H9 (cell line): ENCODE measurements around the gene SIN3B. TPM values are rescaled to one million over a fixed set of nuclear protein-coding genes. Genes with fewer than 3 reads are reported as not detected.

Experiments
- DNase-seq: peaks from one replicate; pipeline ENCODE4 v3.0.0-alpha.2; 2017
- H2AFZ ChIP-seq: one replicate; pipeline ENCODE4 v1.6.1; 2013; ENCODE audit warnings: mild to moderate bottlenecking, low read length, control low read depth, moderate library complexity
- H2AK5ac ChIP-seq: 2 replicates; pipeline ENCODE4 v1.6.1; 2013; ENCODE audit warnings: low read length, control low read depth, mixed read lengths; ENCODE audit not compliant: insufficient read length
- H2BK120ac ChIP-seq: one replicate; pipeline ENCODE4 v1.6.1; 2013; ENCODE audit warnings: low read depth, mild to moderate bottlenecking, low read length, control low read depth, inconsistent platforms; ENCODE audit not compliant: poor library complexity, severe bottlenecking
- H2BK12ac ChIP-seq: 2 replicates; pipeline ENCODE4 v1.6.1; 2013; ENCODE audit warnings: low read length, control low read depth, mixed read lengths, low read depth; ENCODE audit not compliant: insufficient read length
- H2BK15ac ChIP-seq: 2 replicates; pipeline ENCODE4 v1.6.1; 2013; ENCODE audit warnings: low read depth, low read length, control low read depth
- H2BK20ac ChIP-seq: one replicate; pipeline ENCODE4 v1.6.1; 2013; ENCODE audit warnings: low read depth, mild to moderate bottlenecking, low read length, control low read depth, inconsistent platforms; ENCODE audit not compliant: poor library complexity, severe bottlenecking
- H2BK5ac ChIP-seq: 2 replicates; pipeline ENCODE4 v1.6.1; 2013; ENCODE audit warnings: low read length, control low read depth, mixed read lengths; ENCODE audit not compliant: insufficient read length
- H3K14ac ChIP-seq: 2 replicates; pipeline ENCODE4 v1.6.1; 2013; ENCODE audit warnings: low read length, control low read depth; ENCODE audit not compliant: insufficient read depth
- H3K18ac ChIP-seq: 2 replicates; pipeline ENCODE4 v1.6.1; 2013; ENCODE audit warnings: low read depth, mild to moderate bottlenecking, mixed read lengths, low read length, control low read depth; ENCODE audit not compliant: insufficient read length
- H3K23ac ChIP-seq: 2 replicates; pipeline ENCODE4 v1.6.1; 2013; ENCODE audit warnings: low read length, control low read depth, mixed read lengths, low read depth; ENCODE audit not compliant: insufficient read length
- H3K23me2 ChIP-seq: 2 replicates; pipeline ENCODE4 v1.6.1; 2013; ENCODE audit warnings: low read depth, mild to moderate bottlenecking, mixed read lengths, low read length, control low read depth; ENCODE audit not compliant: insufficient read length, poor library complexity, severe bottlenecking
- H3K27ac ChIP-seq: 2 replicates; pipeline ENCODE4 v1.5.1; 2013; ENCODE audit warnings: low read length, control low read depth, mixed read lengths, low read depth; ENCODE audit not compliant: insufficient read length
- H3K27me3 ChIP-seq: 2 replicates; pipeline ENCODE4 v1.6.1; 2013; ENCODE audit warnings: low read length, control low read depth, inconsistent platforms; ENCODE audit not compliant: insufficient read depth
- H3K4ac ChIP-seq: 2 replicates; pipeline ENCODE4 v1.6.1; 2013; ENCODE audit warnings: low read depth, mild to moderate bottlenecking, control low read depth, inconsistent platforms, low read length, moderate library complexity
- H3K4me1 ChIP-seq: 2 replicates; pipeline ENCODE4 v1.6.1; 2013; ENCODE audit warnings: low read length, control low read depth, inconsistent platforms; ENCODE audit not compliant: insufficient read depth
- H3K4me2 ChIP-seq: 2 replicates; pipeline ENCODE4 v1.6.1; 2013; ENCODE audit warnings: low read length, control low read depth, mixed read lengths; ENCODE audit not compliant: insufficient read length, insufficient read depth
- H3K56ac ChIP-seq: 2 replicates; pipeline ENCODE4 v1.6.1; 2013; ENCODE audit warnings: low read depth, mild to moderate bottlenecking, mixed read lengths, low read length, control low read depth; ENCODE audit not compliant: insufficient read length
- H3K79me1 ChIP-seq: 2 replicates; pipeline ENCODE4 v1.6.1; 2013; ENCODE audit warnings: low read depth, mild to moderate bottlenecking, moderate library complexity, low read length, control low read depth, inconsistent platforms; ENCODE audit not compliant: insufficient read depth, poor library complexity, severe bottlenecking
- H3K79me2 ChIP-seq: 2 replicates; pipeline ENCODE4 v1.6.1; 2013; ENCODE audit warnings: low read length, control low read depth, inconsistent platforms; ENCODE audit not compliant: insufficient read depth
- H3K9ac ChIP-seq: 2 replicates; pipeline ENCODE4 v1.6.1; 2013; ENCODE audit warnings: low read length, control low read depth, mixed read lengths; ENCODE audit not compliant: insufficient read length; ENCODE audit errors: extremely low read depth
- H3K9me3 ChIP-seq: one replicate; pipeline ENCODE4 v1.6.1; 2013; ENCODE audit warnings: low read depth, low read length, inconsistent platforms; ENCODE audit not compliant: control insufficient read depth
- H3T11ph ChIP-seq: one replicate; pipeline ENCODE4 v1.6.1; 2013; ENCODE audit warnings: mild to moderate bottlenecking, low read length, control low read depth, inconsistent platforms
- H4K20me1 ChIP-seq: one replicate; pipeline ENCODE4 v1.6.1; 2013; ENCODE audit not compliant: control insufficient read depth, insufficient read length, insufficient read depth
- H4K5ac ChIP-seq: 2 replicates; pipeline ENCODE4 v1.6.1; 2013; ENCODE audit warnings: low read depth, mild to moderate bottlenecking, mixed read lengths, low read length, control low read depth; ENCODE audit not compliant: insufficient read length
- H4K8ac ChIP-seq: replicated peaks from 2 replicates; pipeline ENCODE4 v1.6.1; 2013; ENCODE audit warnings: low read length, control low read depth, mixed read lengths, low read depth; ENCODE audit not compliant: insufficient read length
- H4K91ac ChIP-seq: 2 replicates; pipeline ENCODE4 v1.6.1; 2013; ENCODE audit warnings: low read depth, mild to moderate bottlenecking, moderate library complexity, mixed read lengths, low read length, control low read depth; ENCODE audit not compliant: insufficient read length
- H3K27ac Mint-ChIP-seq, 3 experiments: 2 replicates in 2 of 3; 3 replicates in 1 of 3; pipeline ENCODE4 v1.8.0; 2020 to 2021; ENCODE audit warnings: mixed read lengths in 3 of 3, mild to moderate bottlenecking in 1 of 3, moderate library complexity in 1 of 3
- H3K27me3 Mint-ChIP-seq: 2 replicates; pipeline ENCODE4 v1.8.0; 2021; ENCODE audit warnings: low read depth, mild to moderate bottlenecking, moderate library complexity, mixed read lengths
- H3K36me3 Mint-ChIP-seq, 3 experiments: 2 replicates in 2 of 3; 3 replicates in 1 of 3; pipeline ENCODE4 v1.8.0; 2020 to 2021; ENCODE audit warnings: low read depth in 3 of 3, mixed read lengths in 3 of 3; ENCODE audit not compliant: insufficient read depth in 1 of 3
- H3K4me1 Mint-ChIP-seq, 2 experiments: 2 replicates each; pipeline ENCODE4 v1.8.0; 2020; ENCODE audit warnings: mixed read lengths in 2 of 2
- H3K4me3 Mint-ChIP-seq, 2 experiments: 2 replicates in 1 of 2; 3 replicates in 1 of 2; pipeline ENCODE4 v1.8.0; 2020 to 2021; ENCODE audit warnings: mild to moderate bottlenecking in 2 of 2, mixed read lengths in 2 of 2, moderate library complexity in 1 of 2
- H3K9me3 Mint-ChIP-seq, 2 experiments: 2 replicates in 1 of 2; 3 replicates in 1 of 2; pipeline ENCODE4 v1.8.0; 2020; ENCODE audit warnings: mild to moderate bottlenecking in 2 of 2, mixed read lengths in 2 of 2, moderate library complexity in 1 of 2
- WGBS: extraction: QIAGEN DNeasy Blood & Tissue Kit; methylation state at CpG from one replicate; pipeline ENCODE4 v1.1.7; 2013; ENCODE audit warnings: missing lambda C conversion rate, low lambda C conversion rate, mixed read lengths; ENCODE audit not compliant: insufficient read length; ENCODE audit errors: extremely low coverage; 5-methylcytosine and 5-hydroxymethylcytosine counted together
- total RNA-seq: library from RNA; stranded (reverse); gene quantifications from 2 replicates; pipeline ENCODE4 v1.2.1, GENCODE V29; 2021
- TF ChIP-seq, protein P1 (sequence below): fragments of 200-600 bp; sonication (generic); conservative IDR thresholded peaks from 3 replicates; pipeline ENCODE4 v1.8.0; 2021; ENCODE audit warnings: antibody characterized with exemption, mild to moderate bottlenecking

SIN3B gene
- total RNA-seq, 1 experiment from 2014 or later = 72.7 TPM

DNA sequence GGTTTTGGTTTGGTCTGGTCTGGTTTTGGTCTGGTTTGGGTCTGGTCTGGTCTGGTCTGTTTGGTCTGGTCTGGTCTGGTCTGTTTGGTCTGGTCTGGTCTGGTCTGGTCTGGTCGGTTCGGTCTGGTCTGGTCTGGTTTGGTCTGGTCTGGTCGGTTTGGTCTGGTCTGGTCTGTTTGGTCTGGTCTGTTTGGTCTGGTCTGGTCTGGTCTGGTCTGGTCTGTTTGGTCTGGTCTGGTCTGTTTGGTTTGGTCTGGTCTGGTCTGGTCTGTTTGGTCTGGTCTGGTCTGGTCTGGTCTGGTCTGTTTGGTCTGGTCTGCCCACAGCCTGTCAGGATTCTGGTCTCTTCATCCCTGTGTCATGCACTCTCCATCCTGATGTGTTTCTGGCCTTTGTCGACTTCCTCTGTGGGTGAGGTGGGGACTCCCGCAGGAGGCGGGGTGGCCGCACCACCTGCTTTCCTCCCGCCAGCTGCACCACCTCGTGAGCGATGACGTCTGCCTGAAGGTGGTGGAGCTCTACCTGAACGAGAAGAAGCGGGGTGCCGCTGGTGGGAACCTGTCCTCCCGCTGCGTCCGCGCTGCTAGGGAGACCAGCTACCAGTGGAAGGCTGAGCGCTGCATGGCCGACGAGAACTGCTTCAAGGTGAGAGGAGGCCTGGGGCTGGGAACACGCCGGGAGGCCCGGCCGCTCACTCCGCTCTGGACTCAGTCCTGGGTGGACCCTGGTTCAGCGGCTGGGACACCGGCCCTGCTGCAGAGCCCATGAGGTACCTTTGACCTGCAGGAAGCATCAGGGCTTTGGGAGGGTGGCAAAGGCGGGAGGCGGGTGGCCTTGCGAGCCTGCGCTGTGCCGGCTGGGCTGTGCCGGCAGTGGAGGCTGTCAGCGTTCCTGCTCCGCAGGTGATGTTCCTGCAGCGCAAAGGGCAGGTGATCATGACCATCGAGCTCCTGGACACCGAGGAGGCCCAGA lies 46.7 kb downstream of the SIN3B start:
- H3K9me3 Mint-ChIP-seq = peaks cover 5 to 15% of the 10 kb centered on the region in 2 experiments
- Histone ChIP-seq H2BK20ac (no peak overlapping the region), H4K5ac (no peak overlapping the region), H3K27ac (no peak overlapping the region), H3K79me1 (peaks cover 2% of the 10 kb centered on the region), H3K9me3 (no peaks in the 10 kb centered on the region), H3K79me2 (peaks cover 5% of the 10 kb centered on the region; the same call in 1 of the 2 replicates), H3T11ph (no peak overlapping the region), H3K14ac (no peak overlapping the region), H3K9ac (no peak overlapping the region), H4K91ac (no peak overlapping the region), H2BK15ac (no peak overlapping the region), H2BK120ac (no peak overlapping the region), H3K4me1 (no peaks in the 10 kb centered on the region), H4K8ac (no peak overlapping the region), H3K18ac (no peak overlapping the region), H3K27me3 (no peaks in the 10 kb centered on the region), H3K4me2 (no peak overlapping the region), H3K23ac (no peak overlapping the region), H4K20me1 (no peaks in the 10 kb centered on the region), H2BK5ac (no peak overlapping the region), H2BK12ac (no peak overlapping the region), H3K4ac (no peak overlapping the region), H3K23me2 (no peaks in the 10 kb centered on the region), H3K56ac (no peak overlapping the region), H2AFZ (no peak overlapping the region), H2AK5ac (no peak overlapping the region)
- no peaks in the 10 kb centered on the region for H3K27me3 Mint-ChIP-seq
- DNase-seq = no peak
- H3K4me3 Mint-ChIP-seq = no peak overlapping the region
- peaks cover 62 to 92% (median 73%) of the 10 kb centered on the region in 3 experiments for H3K36me3 Mint-ChIP-seq
- TF ChIP-seq, protein P1, sequence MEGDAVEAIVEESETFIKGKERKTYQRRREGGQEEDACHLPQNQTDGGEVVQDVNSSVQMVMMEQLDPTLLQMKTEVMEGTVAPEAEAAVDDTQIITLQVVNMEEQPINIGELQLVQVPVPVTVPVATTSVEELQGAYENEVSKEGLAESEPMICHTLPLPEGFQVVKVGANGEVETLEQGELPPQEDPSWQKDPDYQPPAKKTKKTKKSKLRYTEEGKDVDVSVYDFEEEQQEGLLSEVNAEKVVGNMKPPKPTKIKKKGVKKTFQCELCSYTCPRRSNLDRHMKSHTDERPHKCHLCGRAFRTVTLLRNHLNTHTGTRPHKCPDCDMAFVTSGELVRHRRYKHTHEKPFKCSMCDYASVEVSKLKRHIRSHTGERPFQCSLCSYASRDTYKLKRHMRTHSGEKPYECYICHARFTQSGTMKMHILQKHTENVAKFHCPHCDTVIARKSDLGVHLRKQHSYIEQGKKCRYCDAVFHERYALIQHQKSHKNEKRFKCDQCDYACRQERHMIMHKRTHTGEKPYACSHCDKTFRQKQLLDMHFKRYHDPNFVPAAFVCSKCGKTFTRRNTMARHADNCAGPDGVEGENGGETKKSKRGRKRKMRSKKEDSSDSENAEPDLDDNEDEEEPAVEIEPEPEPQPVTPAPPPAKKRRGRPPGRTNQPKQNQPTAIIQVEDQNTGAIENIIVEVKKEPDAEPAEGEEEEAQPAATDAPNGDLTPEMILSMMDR = no peak
- no peaks in the 10 kb centered on the region for H3K4me1 Mint-ChIP-seq
- WGBS = no CpG with 5 or more reads among the region's 39 CpGs
- peak overlapping the region; percentile 55 to 94 (median 82); a peak in 5 of 7 replicates for H3K27ac Mint-ChIP-seq
